ENCODE measurements around the gene INSIG1. TPM values are rescaled to one million over a fixed set of nuclear protein-coding genes. Genes with fewer than 3 reads are reported as not detected.

Gene INSIG1
- total RNA-seq, 4 donors from 2014 or later: 70.4 to 256 (median 145) TPM

GRCh38 chr7:155261031-155261985, 36.4 kb upstream of the INSIG1 start:
- no peak for TF ChIP-seq CTCF (IDR thresholded peaks at IDR 0.05; ENCODE audit: low read depth)

DNA sequence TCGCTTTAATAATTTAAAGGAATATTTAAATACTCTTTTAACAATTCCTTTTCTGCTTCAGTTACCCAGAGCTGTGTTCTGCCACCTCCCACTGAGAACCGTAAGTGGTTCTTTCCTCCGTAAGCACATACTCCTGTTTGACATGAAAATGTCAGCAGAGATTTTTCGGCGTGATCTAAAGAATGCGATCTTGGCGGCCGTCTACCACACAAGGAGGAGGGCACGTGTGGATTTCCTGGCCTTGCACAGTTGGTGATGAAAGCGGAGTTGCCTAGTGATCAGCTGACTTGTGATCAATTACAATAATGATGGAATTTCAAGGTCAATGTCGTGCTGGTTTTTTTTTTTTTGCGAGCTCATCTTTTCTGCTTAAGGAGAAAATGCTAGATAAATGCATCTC, 35.6 kb upstream of the INSIG1 start:
- TF ChIP-seq CTCF (IDR thresholded peaks at IDR 0.05; ENCODE audit: low read depth): no peak

DNA sequence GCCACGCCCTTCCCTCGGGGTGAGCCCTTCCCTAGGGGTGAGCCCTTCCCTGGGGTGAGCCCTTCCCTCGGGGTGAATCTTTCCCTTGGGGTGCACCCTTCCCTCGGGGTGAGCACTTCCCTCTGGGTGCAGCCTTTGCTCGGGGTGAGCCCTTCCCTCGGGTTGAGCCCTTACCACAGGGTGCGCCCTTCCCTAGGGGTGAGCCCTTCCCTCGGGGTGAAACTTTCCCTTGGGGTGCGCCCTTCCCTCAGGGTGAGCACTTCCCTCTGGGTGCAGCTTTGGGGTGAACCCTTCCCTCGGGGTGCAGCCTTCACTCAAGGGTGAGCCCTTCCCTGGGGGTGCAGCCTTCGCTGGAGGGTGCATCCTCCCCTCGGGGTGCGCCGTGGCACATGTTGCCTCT, 34.6 kb upstream of the INSIG1 start:
- no peak for TF ChIP-seq CTCF (IDR thresholded peaks at IDR 0.05; ENCODE audit: low read depth)

- no peak for TF ChIP-seq CTCF (IDR thresholded peaks at IDR 0.05; ENCODE audit: low read depth)
Measured at GRCh38 chr7:155263581-155264143, 34.0 kb upstream of the INSIG1 start.

DNA sequence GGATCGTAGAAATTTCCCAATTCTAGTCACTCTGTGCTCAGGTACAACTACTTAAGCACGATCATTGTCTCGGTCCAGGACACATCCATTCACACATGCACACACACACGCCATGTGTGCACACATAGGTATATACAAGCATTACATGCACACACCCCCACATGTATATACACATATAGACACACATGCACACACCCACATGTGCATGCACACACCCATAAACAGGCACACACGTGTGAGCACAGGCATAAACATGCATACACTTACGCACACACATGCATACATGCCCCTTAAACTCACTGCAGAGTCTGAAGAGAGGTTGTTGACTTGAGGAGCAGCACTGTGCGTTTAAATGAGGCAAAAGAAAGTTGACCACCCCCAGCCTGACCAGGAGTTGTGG, 32.5 kb upstream of the INSIG1 start:
- TF ChIP-seq CTCF (IDR thresholded peaks at IDR 0.05; ENCODE audit: low read depth): no peak

DNA sequence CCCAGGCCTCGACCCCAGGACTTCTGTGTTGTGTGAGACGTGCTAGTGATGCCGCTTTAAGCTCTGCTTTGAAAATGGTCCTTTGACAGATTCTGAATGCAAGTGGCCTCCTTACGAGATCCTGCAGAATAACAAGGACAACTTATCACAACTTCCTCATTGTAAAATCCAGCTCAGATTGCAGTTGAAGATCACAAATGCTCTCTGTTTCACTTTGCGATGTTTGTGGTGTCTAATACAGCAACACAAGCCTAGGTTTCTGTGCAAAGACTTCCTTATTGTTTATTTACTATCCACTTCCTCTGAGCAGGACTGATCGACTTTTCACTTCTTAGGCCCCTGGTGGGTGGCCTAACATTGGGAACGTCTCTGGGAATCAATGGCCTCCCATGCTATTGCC, 31.7 kb upstream of the INSIG1 start:
- no peak for TF ChIP-seq CTCF (IDR thresholded peaks at IDR 0.05; ENCODE audit: low read depth)

GRCh38 chr7:155266440-155266839, 31.2 kb upstream of the INSIG1 start:
- TF ChIP-seq CTCF (IDR thresholded peaks at IDR 0.05; ENCODE audit: low read depth): no peak

Measured in subcutaneous adipose tissue (tissue), 4 donors.